H9 (cell line): ENCODE measurements around the gene ZNF770. TPM values are rescaled to one million over a fixed set of nuclear protein-coding genes. Genes with fewer than 3 reads are reported as not detected.

Experiments
- DNase-seq: peaks from one replicate; pipeline ENCODE4 v3.0.0-alpha.2; 2017
- H2AFZ ChIP-seq: one replicate; pipeline ENCODE4 v1.6.1; 2013; ENCODE audit warnings: mild to moderate bottlenecking, low read length, control low read depth, moderate library complexity
- H2AK5ac ChIP-seq: 2 replicates; pipeline ENCODE4 v1.6.1; 2013; ENCODE audit warnings: low read length, control low read depth, mixed read lengths; ENCODE audit not compliant: insufficient read length
- H2BK120ac ChIP-seq: one replicate; pipeline ENCODE4 v1.6.1; 2013; ENCODE audit warnings: low read depth, mild to moderate bottlenecking, low read length, control low read depth, inconsistent platforms; ENCODE audit not compliant: poor library complexity, severe bottlenecking
- H2BK12ac ChIP-seq: 2 replicates; pipeline ENCODE4 v1.6.1; 2013; ENCODE audit warnings: low read length, control low read depth, mixed read lengths, low read depth; ENCODE audit not compliant: insufficient read length
- H2BK15ac ChIP-seq: 2 replicates; pipeline ENCODE4 v1.6.1; 2013; ENCODE audit warnings: low read depth, low read length, control low read depth
- H2BK20ac ChIP-seq: one replicate; pipeline ENCODE4 v1.6.1; 2013; ENCODE audit warnings: low read depth, mild to moderate bottlenecking, low read length, control low read depth, inconsistent platforms; ENCODE audit not compliant: poor library complexity, severe bottlenecking
- H2BK5ac ChIP-seq: 2 replicates; pipeline ENCODE4 v1.6.1; 2013; ENCODE audit warnings: low read length, control low read depth, mixed read lengths; ENCODE audit not compliant: insufficient read length
- H3K14ac ChIP-seq: 2 replicates; pipeline ENCODE4 v1.6.1; 2013; ENCODE audit warnings: low read length, control low read depth; ENCODE audit not compliant: insufficient read depth
- H3K18ac ChIP-seq: 2 replicates; pipeline ENCODE4 v1.6.1; 2013; ENCODE audit warnings: low read depth, mild to moderate bottlenecking, mixed read lengths, low read length, control low read depth; ENCODE audit not compliant: insufficient read length
- H3K23ac ChIP-seq: 2 replicates; pipeline ENCODE4 v1.6.1; 2013; ENCODE audit warnings: low read length, control low read depth, mixed read lengths, low read depth; ENCODE audit not compliant: insufficient read length
- H3K23me2 ChIP-seq: 2 replicates; pipeline ENCODE4 v1.6.1; 2013; ENCODE audit warnings: low read depth, mild to moderate bottlenecking, mixed read lengths, low read length, control low read depth; ENCODE audit not compliant: insufficient read length, poor library complexity, severe bottlenecking
- H3K27ac ChIP-seq: 2 replicates; pipeline ENCODE4 v1.5.1; 2013; ENCODE audit warnings: low read length, control low read depth, mixed read lengths, low read depth; ENCODE audit not compliant: insufficient read length
- H3K27me3 ChIP-seq: 2 replicates; pipeline ENCODE4 v1.6.1; 2013; ENCODE audit warnings: low read length, control low read depth, inconsistent platforms; ENCODE audit not compliant: insufficient read depth
- H3K4ac ChIP-seq: 2 replicates; pipeline ENCODE4 v1.6.1; 2013; ENCODE audit warnings: low read depth, mild to moderate bottlenecking, control low read depth, inconsistent platforms, low read length, moderate library complexity
- H3K4me1 ChIP-seq: 2 replicates; pipeline ENCODE4 v1.6.1; 2013; ENCODE audit warnings: low read length, control low read depth, inconsistent platforms; ENCODE audit not compliant: insufficient read depth
- H3K4me2 ChIP-seq: 2 replicates; pipeline ENCODE4 v1.6.1; 2013; ENCODE audit warnings: low read length, control low read depth, mixed read lengths; ENCODE audit not compliant: insufficient read length, insufficient read depth
- H3K56ac ChIP-seq: 2 replicates; pipeline ENCODE4 v1.6.1; 2013; ENCODE audit warnings: low read depth, mild to moderate bottlenecking, mixed read lengths, low read length, control low read depth; ENCODE audit not compliant: insufficient read length
- H3K79me1 ChIP-seq: 2 replicates; pipeline ENCODE4 v1.6.1; 2013; ENCODE audit warnings: low read depth, mild to moderate bottlenecking, moderate library complexity, low read length, control low read depth, inconsistent platforms; ENCODE audit not compliant: insufficient read depth, poor library complexity, severe bottlenecking
- H3K79me2 ChIP-seq: 2 replicates; pipeline ENCODE4 v1.6.1; 2013; ENCODE audit warnings: low read length, control low read depth, inconsistent platforms; ENCODE audit not compliant: insufficient read depth
- H3K9ac ChIP-seq: 2 replicates; pipeline ENCODE4 v1.6.1; 2013; ENCODE audit warnings: low read length, control low read depth, mixed read lengths; ENCODE audit not compliant: insufficient read length; ENCODE audit errors: extremely low read depth
- H3K9me3 ChIP-seq: one replicate; pipeline ENCODE4 v1.6.1; 2013; ENCODE audit warnings: low read depth, low read length, inconsistent platforms; ENCODE audit not compliant: control insufficient read depth
- H3T11ph ChIP-seq: one replicate; pipeline ENCODE4 v1.6.1; 2013; ENCODE audit warnings: mild to moderate bottlenecking, low read length, control low read depth, inconsistent platforms
- H4K20me1 ChIP-seq: one replicate; pipeline ENCODE4 v1.6.1; 2013; ENCODE audit not compliant: control insufficient read depth, insufficient read length, insufficient read depth
- H4K5ac ChIP-seq: 2 replicates; pipeline ENCODE4 v1.6.1; 2013; ENCODE audit warnings: low read depth, mild to moderate bottlenecking, mixed read lengths, low read length, control low read depth; ENCODE audit not compliant: insufficient read length
- H4K8ac ChIP-seq: replicated peaks from 2 replicates; pipeline ENCODE4 v1.6.1; 2013; ENCODE audit warnings: low read length, control low read depth, mixed read lengths, low read depth; ENCODE audit not compliant: insufficient read length
- H4K91ac ChIP-seq: 2 replicates; pipeline ENCODE4 v1.6.1; 2013; ENCODE audit warnings: low read depth, mild to moderate bottlenecking, moderate library complexity, mixed read lengths, low read length, control low read depth; ENCODE audit not compliant: insufficient read length
- H3K27ac Mint-ChIP-seq, 3 experiments: 2 replicates in 2 of 3; 3 replicates in 1 of 3; pipeline ENCODE4 v1.8.0; 2020 to 2021; ENCODE audit warnings: mixed read lengths in 3 of 3, mild to moderate bottlenecking in 1 of 3, moderate library complexity in 1 of 3
- H3K27me3 Mint-ChIP-seq: 2 replicates; pipeline ENCODE4 v1.8.0; 2021; ENCODE audit warnings: low read depth, mild to moderate bottlenecking, moderate library complexity, mixed read lengths
- H3K36me3 Mint-ChIP-seq, 3 experiments: 2 replicates in 2 of 3; 3 replicates in 1 of 3; pipeline ENCODE4 v1.8.0; 2020 to 2021; ENCODE audit warnings: low read depth in 3 of 3, mixed read lengths in 3 of 3; ENCODE audit not compliant: insufficient read depth in 1 of 3
- H3K4me1 Mint-ChIP-seq, 2 experiments: 2 replicates each; pipeline ENCODE4 v1.8.0; 2020; ENCODE audit warnings: mixed read lengths in 2 of 2
- H3K4me3 Mint-ChIP-seq, 2 experiments: 2 replicates in 1 of 2; 3 replicates in 1 of 2; pipeline ENCODE4 v1.8.0; 2020 to 2021; ENCODE audit warnings: mild to moderate bottlenecking in 2 of 2, mixed read lengths in 2 of 2, moderate library complexity in 1 of 2
- H3K9me3 Mint-ChIP-seq, 2 experiments: 2 replicates in 1 of 2; 3 replicates in 1 of 2; pipeline ENCODE4 v1.8.0; 2020; ENCODE audit warnings: mild to moderate bottlenecking in 2 of 2, mixed read lengths in 2 of 2, moderate library complexity in 1 of 2
- CTCF ChIP-seq: fragments of 200-600 bp; sonication (generic); conservative IDR thresholded peaks from 3 replicates; pipeline ENCODE4 v1.8.0; 2021; ENCODE audit warnings: antibody characterized with exemption, mild to moderate bottlenecking
- WGBS: extraction: QIAGEN DNeasy Blood & Tissue Kit; methylation state at CpG from one replicate; pipeline ENCODE4 v1.1.7; 2013; ENCODE audit warnings: missing lambda C conversion rate, low lambda C conversion rate, mixed read lengths; ENCODE audit not compliant: insufficient read length; ENCODE audit errors: extremely low coverage; 5-methylcytosine and 5-hydroxymethylcytosine counted together
- total RNA-seq: library from RNA; stranded (reverse); gene quantifications from 2 replicates; pipeline ENCODE4 v1.2.1, GENCODE V29; 2021

The ZNF770 gene
- total RNA-seq, 1 experiment from 2014 or later: 111 TPM

- H3K27me3 Mint-ChIP-seq: no peaks in the 10 kb centered on the region
- H3K14ac ChIP-seq: no peak overlapping the region
- H3K36me3 Mint-ChIP-seq: no peaks in the 10 kb centered on the region; a peak in 1 of 7 replicates
- no peaks in the 10 kb centered on the region for H3K27me3 ChIP-seq
- no peak overlapping the region for H3T11ph ChIP-seq
- no peaks in the 10 kb centered on the region for H4K20me1 ChIP-seq
- H3K23me2 ChIP-seq: no peaks in the 10 kb centered on the region
- H2BK5ac ChIP-seq: no peak overlapping the region
- no peak overlapping the region for H2BK120ac ChIP-seq
- peaks cover 12 to 13% of the 10 kb centered on the region in 2 experiments for H3K4me1 Mint-ChIP-seq
- no peak overlapping the region for H3K18ac ChIP-seq
- no peak overlapping the region for H3K4me3 Mint-ChIP-seq
- H2AK5ac ChIP-seq: no peak overlapping the region
- H3K27ac Mint-ChIP-seq: no peak overlapping the region
- no peaks in the 10 kb centered on the region for H3K79me1 ChIP-seq
- H2AFZ ChIP-seq: no peak overlapping the region
- no peaks in the 10 kb centered on the region for H3K79me2 ChIP-seq
- no peak overlapping the region for H3K4ac ChIP-seq
- H4K91ac ChIP-seq: no peak overlapping the region
- no peak overlapping the region for H2BK12ac ChIP-seq
- H3K9me3 ChIP-seq: no peaks in the 10 kb centered on the region
- no peak overlapping the region for H3K56ac ChIP-seq
- H3K9me3 Mint-ChIP-seq: no peaks in the 10 kb centered on the region
- no peak overlapping the region for H2BK20ac ChIP-seq
- H3K4me1 ChIP-seq: peaks cover 6% of the 10 kb centered on the region; the same call in 1 of the 2 replicates
- TF ChIP-seq CTCF: no peak
- no peak overlapping the region for H3K9ac ChIP-seq
- H3K4me2 ChIP-seq: no peak overlapping the region
- no peak overlapping the region for H4K8ac ChIP-seq
- H2BK15ac ChIP-seq: no peak overlapping the region
- H3K27ac ChIP-seq: no peak overlapping the region
- 100% methylated on average over 1 of the region's 4 CpGs for WGBS
- DNase-seq: no peak
- H3K23ac ChIP-seq: no peak overlapping the region
- no peak overlapping the region for H4K5ac ChIP-seq
Measured at GRCh38 chr15:35013370-35013769, 25.3 kb upstream of the ZNF770 start.
